GM10248 (cell line): ENCODE measurements around the gene MED27.

Experiments used
- CTCF ChIA-PET: fragments of 300-600 bp; sonication (Branson Sonifier 250); formaldehyde crosslinking; extraction: SDS; loops from one replicate; lab custom pipeline; 2021; ENCODE audit warnings: antibody characterized with exemption; lab: Yijun Ruan, JAX
- POLR2A ChIA-PET: fragments of 350-650 bp; sonication (Branson Sonifier 250); formaldehyde crosslinking; extraction: SDS; loops from one replicate; lab custom pipeline; 2020; ENCODE audit warnings: antibody characterized with exemption; lab: Yijun Ruan, JAX
- DNase-seq: peaks from one replicate; pipeline ENCODE4 v3.0.0; 2012; ENCODE audit errors: extremely low spot score
- CTCF ChIP-seq: IDR thresholded peaks from 2 replicates; pipeline ENCODE4 v1.5.1; 2012; ENCODE audit warnings: mild to moderate bottlenecking, low read depth; ENCODE audit errors: extremely low read depth, missing control alignments, control extremely low read depth

The MED27 gene

GRCh38 chr9:132006677-132007370 is 72.8 kb downstream of the MED27 start:
- CTCF ChIA-PET, result no interaction called here
- peak; percentile 60 for DNase-seq
- POLR2A ChIA-PET, result no interaction called here

GRCh38 chr9:132005899-132006298 is 73.8 kb downstream of the MED27 start:
- TF ChIP-seq CTCF, result no peak
- ChIA-PET CTCF (no interaction called here), POLR2A (no interaction called here)
- no peak for DNase-seq

More at GRCh38 chr9:132006677-132007370, 72.8 kb downstream of the MED27 start:
- TF ChIP-seq CTCF, result no peak

- ChIA-PET CTCF (no interaction called here), POLR2A (no interaction called here)
- DNase-seq, result no peak
- no peak for TF ChIP-seq CTCF
Measured at GRCh38 chr9:132004323-132004722, 75.3 kb downstream of the MED27 start.

- ChIA-PET POLR2A (no interaction called here), CTCF (no interaction called here)
- TF ChIP-seq CTCF, result no peak
- peak; percentile 47 for DNase-seq
Measured at GRCh38 chr9:132003896-132004295, 75.8 kb downstream of the MED27 start.

- DNase-seq, result no peak
- ChIA-PET CTCF (no interaction called here), POLR2A (interaction anchor here (0.7 kb wide), 3 partner anchors 81 to 1400 kb away, joined by 3 to 6 read pairs (median 4); no protein-coding TSS in a partner anchor)
- no peak for TF ChIP-seq CTCF
Measured at GRCh38 chr9:132003319-132003704, 76.4 kb downstream of the MED27 start.

- no peak for DNase-seq
- POLR2A ChIA-PET, result interaction anchor here (0.7 kb wide), 3 partner anchors 82 to 1400 kb away, joined by 3 to 6 read pairs (median 4); no protein-coding TSS in a partner anchor
- CTCF ChIA-PET, result no interaction called here
- TF ChIP-seq CTCF, result no peak
Measured at GRCh38 chr9:132002643-132003318, 76.9 kb downstream of the MED27 start.
